Lower leg skin (tissue), 3 donors: ENCODE results near the gene CAPS.

Source experiments
- CTCF ChIP-seq, 3 donors: fragments of 450-650 bp; IDR thresholded peaks; one replicate each; pipeline ENCODE4 v1.5.1; 2016; ENCODE audit warnings: antibody characterized with exemption in 3 of 3, mild to moderate bottlenecking in 3 of 3, moderate library complexity in 2 of 3
- POLR2A ChIP-seq, 2 donors: fragments of 450-650 bp; IDR thresholded peaks; one replicate each; pipeline ENCODE4 v1.6.1; 2016 to 2017; ENCODE audit warnings: antibody characterized with exemption in 2 of 2, mild to moderate bottlenecking in 1 of 2, moderate library complexity in 1 of 2

- no peak for TF ChIP-seq CTCF (IDR thresholded peaks at IDR 0.05)
- no peak for TF ChIP-seq POLR2A (IDR thresholded peaks at IDR 0.05)
Observed at GRCh38 chr19:5892772-5893275, 21.2 kb upstream of the CAPS start.
